Body of pancreas (tissue), 4 donors: ENCODE data around the gene UNC13C. TPM values are rescaled to one million over a fixed set of nuclear protein-coding genes. Genes with fewer than 3 reads are reported as not detected.
A peak's percentile ranks its signal among the peaks of the same experiment; 100 is the strongest.
"Not testable (repeated sequence)": the region's sequence is repeated elsewhere in the genome, so short reads cannot be mapped to it uniquely, and the experiment has no call there.

ENCODE experiments used
- ATAC-seq: fragments of 150-250 bp; one replicate; pipeline ENCODE4 v1.9.1; 2016
- DNase-seq, 4 donors: peaks; one replicate each; pipeline ENCODE4 v3.0.0-alpha.2; 2019
- H3K27ac ChIP-seq, 4 donors: fragments of 200-600 bp; sonication (generic); 1 replicate in 3 of 4; 2 replicates in 1 of 4; pipeline versions ENCODE4 v1.5.1 to v1.6.1; 2016 to 2019; ENCODE audit warnings: mild to moderate bottlenecking in 1 of 4, mixed read lengths in 1 of 4, moderate library complexity in 1 of 4
- H3K27me3 ChIP-seq, 2 donors: fragments of 200-600 bp; sonication (generic); one replicate each; pipeline ENCODE4 v1.6.0; 2016; ENCODE audit warnings: mild to moderate bottlenecking in 1 of 2
- H3K36me3 ChIP-seq, 2 donors: fragments of 200-600 bp; sonication (generic); replicated peaks in 1 of 2; 2 replicates each; pipeline ENCODE4 v1.5.1; 2016; ENCODE audit warnings: low read depth in 2 of 2; ENCODE audit not compliant: insufficient read depth in 1 of 2
- H3K4me1 ChIP-seq: fragments of 200-600 bp; sonication (generic); one replicate; pipeline ENCODE4 v1.6.0; 2016
- H3K4me3 ChIP-seq, 2 donors: fragments of 200-600 bp; sonication (generic); 1 replicate in 1 of 2; 2 replicates in 1 of 2; pipeline ENCODE4 v1.5.1; 2016 to 2019
- H3K9me3 ChIP-seq, 3 donors: fragments of 200-600 bp; sonication (generic); 1 replicate in 2 of 3; 2 replicates in 1 of 3; pipeline ENCODE4 v1.5.1; 2016
- CTCF ChIP-seq, 7 experiments: fragments of 450-650 bp in 4 of 7; fragments of 200-600 bp in 3 of 7; sonication (generic) in 3 of 7; IDR thresholded peaks; one replicate each; pipeline ENCODE4 v1.5.1; 2016 to 2019; ENCODE audit warnings: antibody characterized with exemption in 7 of 7
- POLR2A ChIP-seq, 3 donors: fragments of 450-650 bp; IDR thresholded peaks; one replicate each; pipeline ENCODE4 v1.6.1; 2016; ENCODE audit warnings: antibody characterized with exemption in 3 of 3, mild to moderate bottlenecking in 2 of 3
- WGBS, 2 donors: methylation state at CpG; one replicate each; pipeline ENCODE4 v1.1.5; 2017; 5-methylcytosine and 5-hydroxymethylcytosine counted together
- intact Hi-C: fragments of 100-400 bp; cut with DNase I; formaldehyde crosslinking; loops from one replicate; pipeline ENCODE4 v1.15.1; 2023
- total RNA-seq, 2 donors: library from RNA; depleted of rRNA; stranded (reverse); fragments of >200 nt; gene quantifications; one replicate each; pipeline ENCODE4 v1.1.0, GENCODE V29; 2016

Gene UNC13C
- total RNA-seq = not detected

GRCh38 chr15:53978253-53978906, at the start of gene UNC13C:
UNC13C (plus strand) TSS chr15:53978441; CDS start chr15:54012904, 34,463 bp downstream.
- Histone ChIP-seq H3K9me3 (no peaks in the 10 kb centered on the region), H3K27ac (no peak within 1 kb of the TSS), H3K4me1 (peaks cover 10% of the 10 kb centered on the region), H3K27me3 (peaks cover 6% of the 10 kb centered on the region in 2 donors), H3K36me3 (no peaks in the 10 kb centered on the region), H3K4me3 (no peak within 1 kb of the TSS)
- intact Hi-C loops = no loop called here
- 1% methylated on average over 18 to 30 of the region's 30 CpGs for WGBS, 2 donors
- peak; percentile 50 for ATAC-seq
- peak in 3 of 4 donors; percentile 2 to 30 (median 18) for DNase-seq
- no peak for TF ChIP-seq POLR2A (IDR thresholded peaks at IDR 0.05)
- TF ChIP-seq CTCF (IDR thresholded peaks at IDR 0.05) = no peak

- DNase-seq (no peak), ATAC-seq (no peak)
- Histone ChIP-seq H3K4me3 (no peak overlapping the region), H3K27me3 (no peaks in the 10 kb centered on the region), H3K36me3 (no peaks in the 10 kb centered on the region), H3K4me1 (no peaks in the 10 kb centered on the region), H3K27ac (no peak overlapping the region), H3K9me3 (peaks cover 0 to 6% (median 0%) of the 10 kb centered on the region in 3 donors)
- TF ChIP-seq CTCF (IDR thresholded peaks at IDR 0.05) (no peak), POLR2A (IDR thresholded peaks at IDR 0.05) (no peak)
- intact Hi-C loops = no loop called here
These were observed 42.1 kb upstream of the UNC13C start for GRCh38 chr15:53936137-53936536.

GRCh38 chr15:53937632-53938031, 40.6 kb upstream of the UNC13C start:
- intact Hi-C loops, ATAC-seq: not testable (repeated sequence)
- 80 to 90% methylated on average over 2 of the region's 2 CpGs for WGBS, 2 donors

GRCh38 chr15:53950572-53950971, 27.7 kb upstream of the UNC13C start:
- H3K9me3 ChIP-seq = no peaks in the 10 kb centered on the region
- ATAC-seq = no peak
- no peaks in the 10 kb centered on the region for H3K36me3 ChIP-seq
- no peak overlapping the region for H3K27ac ChIP-seq
- no peak overlapping the region for H3K4me3 ChIP-seq
- 70 to 75% methylated on average over 3 of the region's 3 CpGs for WGBS, 2 donors
- H3K4me1 ChIP-seq = no peaks in the 10 kb centered on the region
- DNase-seq = no peak
- TF ChIP-seq CTCF (IDR thresholded peaks at IDR 0.05) = no peak
- no peak for TF ChIP-seq POLR2A (IDR thresholded peaks at IDR 0.05)
- no peaks in the 10 kb centered on the region for H3K27me3 ChIP-seq
- intact Hi-C loops = no loop called here

More at GRCh38 chr15:53937632-53938031, 40.6 kb upstream of the UNC13C start:
- not testable (repeated sequence) for H3K27ac ChIP-seq, H3K9me3 ChIP-seq, DNase-seq, H3K27me3 ChIP-seq, H3K4me3 ChIP-seq, H3K4me1 ChIP-seq, H3K36me3 ChIP-seq

GRCh38 chr15:53955396-53955795, 22.8 kb upstream of the UNC13C start:
- DNase-seq (no peak), ATAC-seq (no peak)
- TF ChIP-seq CTCF (IDR thresholded peaks at IDR 0.05) (no peak), POLR2A (IDR thresholded peaks at IDR 0.05) (no peak)

More at GRCh38 chr15:53955396-53955795, 22.8 kb upstream of the UNC13C start:
- H3K36me3 ChIP-seq = no peaks in the 10 kb centered on the region
- no peaks in the 10 kb centered on the region for H3K9me3 ChIP-seq
- intact Hi-C loops = no loop called here
- H3K27me3 ChIP-seq = no peaks in the 10 kb centered on the region
- no peak overlapping the region for H3K4me3 ChIP-seq
- H3K4me1 ChIP-seq = no peaks in the 10 kb centered on the region
- no peak overlapping the region for H3K27ac ChIP-seq
